ENCODE data around the gene FYB1.

The FYB1 gene

GRCh38 chr5:39164529-39165402 is 54.6 kb downstream of the FYB1 start:
- H2BK12ac ChIP-seq (ENCODE audit: low read length): no peak overlapping the region
- no peak overlapping the region for H3K14ac ChIP-seq (ENCODE audit: low read length)
- no peak overlapping the region for H2AK5ac ChIP-seq (ENCODE audit: low read depth, low read length)
- no peaks in the 10 kb centered on the region for H3K9me3 ChIP-seq (replicated peaks in 1 of 2; ENCODE audit: control insufficient read depth in 2 of 2, insufficient read depth in 1 of 2, low read depth in 1 of 2, low read length in 2 of 2)
- H3K27me3 ChIP-seq (ENCODE audit: control insufficient read depth in 3 of 3, insufficient read depth in 3 of 3, low read depth in 1 of 3, low read length in 3 of 3): no peaks in the 10 kb centered on the region
- WGBS, 2 donors (ENCODE audit: extremely low coverage in 2 of 2, insufficient read length in 2 of 2, insufficient replicate concordance in 1 of 2): no CpG with 5 or more reads among the region's 7 CpGs
- H3K4ac ChIP-seq (ENCODE audit: low read length): no peak overlapping the region
- no peaks in the 10 kb centered on the region for H3K36me3 ChIP-seq (replicated peaks in 1 of 2; ENCODE audit: control insufficient read depth in 2 of 2, insufficient read depth in 2 of 2, low read length in 2 of 2)
- no peak overlapping the region for H3K4me2 ChIP-seq (ENCODE audit: insufficient read depth, low read length, poor library complexity, severe bottlenecking)
- no peak overlapping the region for H2BK5ac ChIP-seq (ENCODE audit: low read length)
- H3K18ac ChIP-seq (ENCODE audit: low read length): no peak overlapping the region
- H3K4me1 ChIP-seq (ENCODE audit: control insufficient read depth in 2 of 2, insufficient read depth in 1 of 2, low read depth in 1 of 2, low read length in 2 of 2): no peaks in the 10 kb centered on the region
- no peaks in the 10 kb centered on the region for H3K79me1 ChIP-seq (ENCODE audit: low read depth, low read length)
- H2BK120ac ChIP-seq (ENCODE audit: low read depth, low read length): no peak overlapping the region
- H2AFZ ChIP-seq (ENCODE audit: low read length): no peak overlapping the region
- no peak overlapping the region for H3K4me3 ChIP-seq (ENCODE audit: low read length in 2 of 2)
- H4K8ac ChIP-seq (ENCODE audit: low read depth, low read length): no peak overlapping the region
- H3K23ac ChIP-seq (ENCODE audit: low read depth, low read length, poor library complexity): no peak overlapping the region
- no peak overlapping the region for H4K91ac ChIP-seq (ENCODE audit: low read depth, low read length, poor library complexity)
- H2BK15ac ChIP-seq (ENCODE audit: low read length): no peak overlapping the region
- no peak overlapping the region for H3K27ac ChIP-seq (replicated peaks; ENCODE audit: low read length)
- no peak for DNase-seq (ENCODE audit: low spot score)
- no peak overlapping the region for H3K9ac ChIP-seq (ENCODE audit: low read depth, low read length, poor library complexity)

DNA sequence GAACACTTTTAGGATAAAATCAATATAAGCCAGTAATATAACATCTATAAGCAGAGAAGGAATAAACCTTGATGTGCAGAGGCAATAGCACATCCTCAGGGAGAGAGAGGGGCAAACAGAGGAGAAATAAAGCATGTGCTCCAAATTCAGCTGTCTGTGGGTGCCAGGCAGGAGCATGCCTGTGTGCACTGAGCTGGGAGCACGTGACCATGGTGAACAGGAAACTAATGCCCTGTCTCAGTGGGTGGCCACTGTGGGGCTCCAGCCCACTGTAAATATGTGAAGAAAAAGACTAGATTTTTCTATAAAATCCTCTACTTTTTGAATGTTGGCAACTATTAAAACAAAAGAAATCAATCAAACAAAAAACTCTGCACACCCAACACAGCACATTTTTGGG is 55.3 kb downstream of the FYB1 start:
- Histone ChIP-seq H2BK5ac (ENCODE audit: low read length) (no peak overlapping the region), H3K9me3 (replicated peaks in 1 of 2; ENCODE audit: control insufficient read depth in 2 of 2, insufficient read depth in 1 of 2, low read depth in 1 of 2, low read length in 2 of 2) (no peaks in the 10 kb centered on the region), H4K91ac (ENCODE audit: low read depth, low read length, poor library complexity) (no peak overlapping the region), H3K23ac (ENCODE audit: low read depth, low read length, poor library complexity) (no peak overlapping the region), H3K4me2 (ENCODE audit: insufficient read depth, low read length, poor library complexity, severe bottlenecking) (no peak overlapping the region), H3K9ac (ENCODE audit: low read depth, low read length, poor library complexity) (no peak overlapping the region), H2AK5ac (ENCODE audit: low read depth, low read length) (no peak overlapping the region), H4K8ac (ENCODE audit: low read depth, low read length) (no peak overlapping the region), H2BK15ac (ENCODE audit: low read length) (no peak overlapping the region), H2BK120ac (ENCODE audit: low read depth, low read length) (no peak overlapping the region), H3K36me3 (replicated peaks in 1 of 2; ENCODE audit: control insufficient read depth in 2 of 2, insufficient read depth in 2 of 2, low read length in 2 of 2) (no peaks in the 10 kb centered on the region), H3K18ac (ENCODE audit: low read length) (no peak overlapping the region), H3K14ac (ENCODE audit: low read length) (no peak overlapping the region), H2AFZ (ENCODE audit: low read length) (no peak overlapping the region), H3K79me1 (ENCODE audit: low read depth, low read length) (no peaks in the 10 kb centered on the region), H3K4me1 (ENCODE audit: control insufficient read depth in 2 of 2, insufficient read depth in 1 of 2, low read depth in 1 of 2, low read length in 2 of 2) (no peaks in the 10 kb centered on the region), H3K4me3 (ENCODE audit: low read length in 2 of 2) (no peak overlapping the region), H3K4ac (ENCODE audit: low read length) (no peak overlapping the region), H3K27ac (replicated peaks; ENCODE audit: low read length) (no peak overlapping the region), H3K27me3 (ENCODE audit: control insufficient read depth in 3 of 3, insufficient read depth in 3 of 3, low read depth in 1 of 3, low read length in 3 of 3) (no peaks in the 10 kb centered on the region), H2BK12ac (ENCODE audit: low read length) (no peak overlapping the region)
- WGBS, 2 donors (ENCODE audit: extremely low coverage in 2 of 2, insufficient read length in 2 of 2, insufficient replicate concordance in 1 of 2): no CpG with 5 or more reads among the region's 1 CpG
- no peak for DNase-seq (ENCODE audit: low spot score)

DNA sequence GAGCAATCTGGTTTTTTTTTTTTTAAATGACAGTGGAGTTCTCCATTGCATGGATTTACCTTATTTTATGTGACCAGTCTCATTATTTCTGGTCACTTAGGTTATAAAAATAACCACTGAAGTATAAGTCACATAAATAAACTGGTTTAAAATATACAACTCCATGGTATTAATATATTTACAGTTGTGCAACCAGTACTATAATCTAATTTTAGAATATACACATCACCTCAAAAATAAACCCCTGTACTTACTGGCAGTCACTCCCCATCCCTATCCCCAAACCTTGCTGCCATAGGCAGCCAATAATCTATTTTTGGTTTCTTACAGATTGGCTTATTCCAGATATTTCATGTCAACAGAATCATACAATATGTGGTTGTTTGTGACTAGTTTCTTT is 57.8 kb downstream of the FYB1 start:
- H3K4me3 ChIP-seq (ENCODE audit: low read length in 2 of 2): no peak overlapping the region
- no peak overlapping the region for H4K8ac ChIP-seq (ENCODE audit: low read depth, low read length)
- no peak for DNase-seq (ENCODE audit: low spot score)
- no peaks in the 10 kb centered on the region for H3K4me1 ChIP-seq (ENCODE audit: control insufficient read depth in 2 of 2, insufficient read depth in 1 of 2, low read depth in 1 of 2, low read length in 2 of 2)
- H2AFZ ChIP-seq (ENCODE audit: low read length): no peak overlapping the region
- no peak overlapping the region for H2BK120ac ChIP-seq (ENCODE audit: low read depth, low read length)
- no peaks in the 10 kb centered on the region for H3K79me1 ChIP-seq (ENCODE audit: low read depth, low read length)
- H4K91ac ChIP-seq (ENCODE audit: low read depth, low read length, poor library complexity): no peak overlapping the region
- H3K23ac ChIP-seq (ENCODE audit: low read depth, low read length, poor library complexity): no peak overlapping the region
- no peak overlapping the region for H3K4me2 ChIP-seq (ENCODE audit: insufficient read depth, low read length, poor library complexity, severe bottlenecking)
- H3K9me3 ChIP-seq (replicated peaks in 1 of 2; ENCODE audit: control insufficient read depth in 2 of 2, insufficient read depth in 1 of 2, low read depth in 1 of 2, low read length in 2 of 2): no peaks in the 10 kb centered on the region
- H3K27me3 ChIP-seq (ENCODE audit: control insufficient read depth in 3 of 3, insufficient read depth in 3 of 3, low read depth in 1 of 3, low read length in 3 of 3): no peaks in the 10 kb centered on the region
- H3K18ac ChIP-seq (ENCODE audit: low read length): no peak overlapping the region
- no peak overlapping the region for H3K14ac ChIP-seq (ENCODE audit: low read length)
- no peak overlapping the region for H3K27ac ChIP-seq (replicated peaks; ENCODE audit: low read length)
- H2AK5ac ChIP-seq (ENCODE audit: low read depth, low read length): no peak overlapping the region
- H2BK12ac ChIP-seq (ENCODE audit: low read length): no peak overlapping the region
- no peak overlapping the region for H2BK5ac ChIP-seq (ENCODE audit: low read length)
- no peak overlapping the region for H3K9ac ChIP-seq (ENCODE audit: low read depth, low read length, poor library complexity)
- no peak overlapping the region for H3K4ac ChIP-seq (ENCODE audit: low read length)
- H3K36me3 ChIP-seq (replicated peaks in 1 of 2; ENCODE audit: control insufficient read depth in 2 of 2, insufficient read depth in 2 of 2, low read length in 2 of 2): no peaks in the 10 kb centered on the region
- H2BK15ac ChIP-seq (ENCODE audit: low read length): no peak overlapping the region

GRCh38 chr5:39160576-39161213 is 58.7 kb downstream of the FYB1 start:
- Histone ChIP-seq H3K4me1 (ENCODE audit: control insufficient read depth in 2 of 2, insufficient read depth in 1 of 2, low read depth in 1 of 2, low read length in 2 of 2) (no peaks in the 10 kb centered on the region), H3K9ac (ENCODE audit: low read depth, low read length, poor library complexity) (no peak overlapping the region), H2BK120ac (ENCODE audit: low read depth, low read length) (no peak overlapping the region), H3K23ac (ENCODE audit: low read depth, low read length, poor library complexity) (no peak overlapping the region), H3K9me3 (replicated peaks in 1 of 2; ENCODE audit: control insufficient read depth in 2 of 2, insufficient read depth in 1 of 2, low read depth in 1 of 2, low read length in 2 of 2) (no peaks in the 10 kb centered on the region), H4K8ac (ENCODE audit: low read depth, low read length) (no peak overlapping the region), H3K27ac (replicated peaks; ENCODE audit: low read length) (no peak overlapping the region), H3K14ac (ENCODE audit: low read length) (no peak overlapping the region), H3K18ac (ENCODE audit: low read length) (no peak overlapping the region), H3K4me3 (ENCODE audit: low read length in 2 of 2) (no peak overlapping the region), H3K4ac (ENCODE audit: low read length) (no peak overlapping the region), H2BK5ac (ENCODE audit: low read length) (no peak overlapping the region), H2BK15ac (ENCODE audit: low read length) (no peak overlapping the region), H4K91ac (ENCODE audit: low read depth, low read length, poor library complexity) (no peak overlapping the region), H2AFZ (ENCODE audit: low read length) (no peak overlapping the region), H3K36me3 (replicated peaks in 1 of 2; ENCODE audit: control insufficient read depth in 2 of 2, insufficient read depth in 2 of 2, low read length in 2 of 2) (no peaks in the 10 kb centered on the region), H2AK5ac (ENCODE audit: low read depth, low read length) (no peak overlapping the region), H3K4me2 (ENCODE audit: insufficient read depth, low read length, poor library complexity, severe bottlenecking) (no peak overlapping the region), H2BK12ac (ENCODE audit: low read length) (no peak overlapping the region), H3K79me1 (ENCODE audit: low read depth, low read length) (no peaks in the 10 kb centered on the region), H3K27me3 (ENCODE audit: control insufficient read depth in 3 of 3, insufficient read depth in 3 of 3, low read depth in 1 of 3, low read length in 3 of 3) (no peaks in the 10 kb centered on the region)
- no CpG with 5 or more reads among the region's 5 CpGs for WGBS, 2 donors (ENCODE audit: extremely low coverage in 2 of 2, insufficient read length in 2 of 2, insufficient replicate concordance in 1 of 2)
- DNase-seq (ENCODE audit: low spot score): no peak

Measured in neuronal stem cell (in vitro differentiated cells).